WTC11 (cell line): ENCODE data around the gene CRAMP1. TPM values are rescaled to one million over a fixed set of nuclear protein-coding genes. Genes with fewer than 3 reads are reported as not detected.

Experiments
- ATAC-seq: fragments of 200-7000 bp; cut with Tn5 transposase; 2 replicates; pipeline ENCODE4 v1.10.0; 2021; ENCODE audit warnings: mild to moderate bottlenecking, moderate library complexity
- CTCF ChIA-PET: fragments of 300-600 bp; sonication (Branson Sonifier 250); formaldehyde crosslinking; loops from one replicate; lab custom pipeline; 2021; ENCODE audit warnings: antibody characterized with exemption; lab: Charles Lee
- POLR2A ChIA-PET: fragments of 350-600 bp; sonication (Branson Sonifier 250); formaldehyde crosslinking; loops from one replicate; lab custom pipeline; 2021; ENCODE audit warnings: antibody characterized with exemption; lab: Charles Lee
- DNase-seq: peaks from one replicate; pipeline ENCODE4 v3.0.0; 2021; ENCODE audit warnings: low spot score
- H3K27ac Mint-ChIP-seq: 2 replicates; pipeline ENCODE4 v1.8.0; 2021; ENCODE audit warnings: mixed read lengths
- H3K27me3 Mint-ChIP-seq: 2 replicates; pipeline ENCODE4 v1.8.0; 2021; ENCODE audit warnings: low read depth, mild to moderate bottlenecking, moderate library complexity, mixed read lengths
- H3K36me3 Mint-ChIP-seq: 2 replicates; pipeline ENCODE4 v1.8.0; 2021; ENCODE audit warnings: mixed read lengths
- H3K4me1 Mint-ChIP-seq: 2 replicates; pipeline ENCODE4 v1.8.0; 2022; ENCODE audit warnings: mixed read lengths
- H3K4me3 Mint-ChIP-seq: 2 replicates; pipeline ENCODE4 v1.8.0; 2021; ENCODE audit warnings: mild to moderate bottlenecking, moderate library complexity, mixed read lengths
- H3K9me3 Mint-ChIP-seq: 2 replicates; pipeline ENCODE4 v1.8.0; 2021; ENCODE audit warnings: mixed read lengths
- ATF1 ChIP-seq: sonication (generic); formaldehyde crosslinking; IDR thresholded peaks from 2 replicates; pipeline ENCODE4 v1.8.1; 2023; ENCODE audit warnings: mild to moderate bottlenecking, moderate library complexity, missing genetic modification reagents
- CREM ChIP-seq: sonication (generic); formaldehyde crosslinking; IDR thresholded peaks from 2 replicates; pipeline ENCODE4 v1.8.1; 2022; ENCODE audit warnings: mild to moderate bottlenecking, missing genetic modification reagents, moderate library complexity
- ESRRA ChIP-seq: sonication (generic); formaldehyde crosslinking; IDR thresholded peaks from 2 replicates; pipeline ENCODE4 v1.8.1; 2022; ENCODE audit warnings: mild to moderate bottlenecking, missing genetic modification reagents, borderline replicate concordance
- FOXK1 ChIP-seq: sonication (generic); formaldehyde crosslinking; IDR thresholded peaks from 2 replicates; pipeline ENCODE4 v1.8.0; 2022; ENCODE audit warnings: mild to moderate bottlenecking, moderate library complexity, missing genetic modification reagents
- GABPB1 ChIP-seq: sonication (generic); formaldehyde crosslinking; IDR thresholded peaks from 2 replicates; pipeline ENCODE4 v1.8.1; 2023; ENCODE audit warnings: mild to moderate bottlenecking, missing genetic modification reagents
- GRHL2 ChIP-seq: fragments of 250-450 bp; sonication (Bioruptor Pico); IDR thresholded peaks from 2 replicates; pipeline ENCODE4 v1.8.0; 2022; ENCODE audit warnings: mild to moderate bottlenecking, moderate library complexity; ENCODE audit not compliant: insufficient replicate concordance, severe bottlenecking
- HMGA2 ChIP-seq: fragments of 250-450 bp; sonication (Bioruptor Pico); IDR thresholded peaks from 2 replicates; pipeline ENCODE4 v1.4.0; 2021; ENCODE audit warnings: mild to moderate bottlenecking, moderate library complexity
- NFYB ChIP-seq: sonication (generic); formaldehyde crosslinking; conservative IDR thresholded peaks from 2 replicates; pipeline ENCODE4 v1.8.0; 2022; ENCODE audit warnings: low read depth, missing genetic modification reagents
- NR2C2 ChIP-seq: sonication (generic); formaldehyde crosslinking; IDR thresholded peaks from 2 replicates; pipeline ENCODE4 v1.8.0; 2022; ENCODE audit warnings: mild to moderate bottlenecking, missing genetic modification reagents
- NR3C1 ChIP-seq: sonication (generic); formaldehyde crosslinking; conservative IDR thresholded peaks from 2 replicates; pipeline ENCODE4 v1.8.1; 2023; ENCODE audit warnings: low read depth, mild to moderate bottlenecking, missing genetic modification reagents
- SMAD4 ChIP-seq: sonication (generic); formaldehyde crosslinking; IDR thresholded peaks from 2 replicates; pipeline ENCODE4 v1.8.0; 2022; ENCODE audit warnings: mild to moderate bottlenecking, missing genetic modification reagents
- TCF7 ChIP-seq: sonication (generic); formaldehyde crosslinking; IDR thresholded peaks from 2 replicates; pipeline ENCODE4 v1.8.0; 2022; ENCODE audit warnings: mild to moderate bottlenecking, low read depth, missing genetic modification reagents, moderate library complexity
- ZNF232 ChIP-seq: sonication (generic); formaldehyde crosslinking; IDR thresholded peaks from 2 replicates; pipeline ENCODE4 v1.8.0; 2022; ENCODE audit warnings: mild to moderate bottlenecking, missing genetic modification reagents
- ZNF416 ChIP-seq: fragments of 250-450 bp; sonication (Bioruptor Pico); IDR thresholded peaks from 2 replicates; pipeline ENCODE4 v1.9.0; 2021; ENCODE audit warnings: mild to moderate bottlenecking, inconsistent platforms
- total RNA-seq: library from RNA; stranded (reverse); gene quantifications from 3 replicates; pipeline ENCODE4 v1.2.3, GENCODE V29; 2021
- TF ChIP-seq, protein P1 (sequence below): sonication (generic); formaldehyde crosslinking; IDR thresholded peaks from 2 replicates; pipeline ENCODE4 v1.8.1; 2022; ENCODE audit warnings: low read depth, mild to moderate bottlenecking, moderate library complexity, missing genetic modification reagents, borderline replicate concordance
- TF ChIP-seq, protein P2 (sequence below): sonication (generic); formaldehyde crosslinking; conservative IDR thresholded peaks from 2 replicates; pipeline ENCODE4 v1.8.1; 2022; ENCODE audit warnings: mild to moderate bottlenecking, missing genetic modification reagents
- TF ChIP-seq, protein P3 (sequence below): sonication (generic); formaldehyde crosslinking; IDR thresholded peaks from 2 replicates; pipeline ENCODE4 v1.8.0; 2022; ENCODE audit warnings: mild to moderate bottlenecking, missing genetic modification reagents
- TF ChIP-seq, protein P4 (sequence below): sonication (generic); formaldehyde crosslinking; IDR thresholded peaks from 2 replicates; pipeline ENCODE4 v1.8.1; 2022; ENCODE audit warnings: mild to moderate bottlenecking, moderate library complexity, missing genetic modification reagents
- TF ChIP-seq, protein P5 (sequence below): fragments of 250-450 bp; sonication (Bioruptor Pico); IDR thresholded peaks from 2 replicates; pipeline ENCODE4 v1.9.0; 2021; ENCODE audit warnings: mild to moderate bottlenecking
- TF ChIP-seq, protein P6 (sequence below): fragments of 250-450 bp; sonication (Bioruptor Pico); IDR thresholded peaks from 2 replicates; pipeline ENCODE4 v1.9.0; 2021; ENCODE audit warnings: moderate library complexity, mild to moderate bottlenecking, inconsistent platforms, borderline replicate concordance

Gene CRAMP1
- total RNA-seq, 1 experiment from 2014 or later = 27.4 TPM

DNA sequence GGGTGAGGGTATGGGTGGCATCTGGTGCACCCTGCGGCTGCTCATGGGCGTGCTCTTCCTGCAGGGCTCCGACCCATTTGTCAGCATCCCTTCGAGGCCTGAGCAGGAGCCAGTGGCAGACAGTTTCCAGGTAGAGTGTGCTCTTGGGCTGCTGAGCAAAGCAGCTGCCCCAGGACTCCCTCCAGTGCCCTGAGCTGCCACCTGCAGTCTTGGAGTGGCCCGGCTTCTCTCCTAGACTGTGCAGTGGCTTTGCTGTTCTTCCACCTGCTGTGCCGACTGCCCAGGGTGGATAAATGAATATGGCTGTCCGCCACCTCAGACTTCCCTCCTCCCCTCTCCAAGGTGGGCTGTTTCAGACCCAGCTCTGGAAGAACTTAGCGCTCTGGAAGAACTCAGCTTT is 55.1 kb downstream of the CRAMP1 start:
- Mint-ChIP-seq H3K4me1 (no peaks in the 10 kb centered on the region), H3K27ac (no peak overlapping the region), H3K4me3 (no peak overlapping the region), H3K27me3 (no peaks in the 10 kb centered on the region), H3K36me3 (peaks cover 69% of the 10 kb centered on the region), H3K9me3 (no peaks in the 10 kb centered on the region)
- ATAC-seq (no peak), DNase-seq (no peak)
- CTCF ChIA-PET = no interaction called here
- POLR2A ChIA-PET = no interaction called here
- TF ChIP-seq, protein P1, sequence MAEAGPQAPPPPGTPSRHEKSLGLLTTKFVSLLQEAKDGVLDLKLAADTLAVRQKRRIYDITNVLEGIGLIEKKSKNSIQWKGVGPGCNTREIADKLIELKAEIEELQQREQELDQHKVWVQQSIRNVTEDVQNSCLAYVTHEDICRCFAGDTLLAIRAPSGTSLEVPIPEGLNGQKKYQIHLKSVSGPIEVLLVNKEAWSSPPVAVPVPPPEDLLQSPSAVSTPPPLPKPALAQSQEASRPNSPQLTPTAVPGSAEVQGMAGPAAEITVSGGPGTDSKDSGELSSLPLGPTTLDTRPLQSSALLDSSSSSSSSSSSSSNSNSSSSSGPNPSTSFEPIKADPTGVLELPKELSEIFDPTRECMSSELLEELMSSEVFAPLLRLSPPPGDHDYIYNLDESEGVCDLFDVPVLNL (CRISPR knock-in tag) = no peak

DNA sequence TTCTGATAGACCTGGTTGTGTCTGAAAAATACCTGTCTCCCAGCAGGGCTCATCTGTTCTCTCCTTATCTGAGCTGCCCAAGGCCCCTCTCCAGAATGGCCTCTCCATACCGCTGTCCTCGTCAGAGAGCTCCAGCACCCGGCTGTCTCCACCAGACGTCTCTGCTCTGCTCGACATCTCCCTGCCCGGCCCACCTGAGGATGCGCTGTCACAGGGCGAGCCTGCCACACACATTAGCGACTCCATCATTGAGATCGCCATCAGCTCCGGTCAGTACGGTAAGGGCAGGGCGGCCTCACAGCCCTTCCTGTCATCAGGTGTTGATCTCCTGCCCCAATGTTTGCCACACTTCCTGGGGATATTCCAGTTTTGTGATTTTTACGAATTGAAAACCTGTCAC is 55.8 kb downstream of the CRAMP1 start:
- TF ChIP-seq NR3C1 (CRISPR knock-in tag) = no peak
- TF ChIP-seq GRHL2 = no peak
- no peak for TF ChIP-seq NR2C2 (CRISPR knock-in tag)
- TF ChIP-seq ZNF416 = no peak
- no peak for TF ChIP-seq GABPB1 (CRISPR knock-in tag)
- TF ChIP-seq, protein P2, sequence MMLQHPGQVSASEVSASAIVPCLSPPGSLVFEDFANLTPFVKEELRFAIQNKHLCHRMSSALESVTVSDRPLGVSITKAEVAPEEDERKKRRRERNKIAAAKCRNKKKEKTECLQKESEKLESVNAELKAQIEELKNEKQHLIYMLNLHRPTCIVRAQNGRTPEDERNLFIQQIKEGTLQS (CRISPR knock-in tag) = no peak
- TF ChIP-seq ZNF232 (CRISPR knock-in tag) = no peak
- TF ChIP-seq, protein P3, sequence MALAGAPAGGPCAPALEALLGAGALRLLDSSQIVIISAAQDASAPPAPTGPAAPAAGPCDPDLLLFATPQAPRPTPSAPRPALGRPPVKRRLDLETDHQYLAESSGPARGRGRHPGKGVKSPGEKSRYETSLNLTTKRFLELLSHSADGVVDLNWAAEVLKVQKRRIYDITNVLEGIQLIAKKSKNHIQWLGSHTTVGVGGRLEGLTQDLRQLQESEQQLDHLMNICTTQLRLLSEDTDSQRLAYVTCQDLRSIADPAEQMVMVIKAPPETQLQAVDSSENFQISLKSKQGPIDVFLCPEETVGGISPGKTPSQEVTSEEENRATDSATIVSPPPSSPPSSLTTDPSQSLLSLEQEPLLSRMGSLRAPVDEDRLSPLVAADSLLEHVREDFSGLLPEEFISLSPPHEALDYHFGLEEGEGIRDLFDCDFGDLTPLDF (CRISPR knock-in tag) = no peak
- no peak for TF ChIP-seq FOXK1
- TF ChIP-seq, protein P4, sequence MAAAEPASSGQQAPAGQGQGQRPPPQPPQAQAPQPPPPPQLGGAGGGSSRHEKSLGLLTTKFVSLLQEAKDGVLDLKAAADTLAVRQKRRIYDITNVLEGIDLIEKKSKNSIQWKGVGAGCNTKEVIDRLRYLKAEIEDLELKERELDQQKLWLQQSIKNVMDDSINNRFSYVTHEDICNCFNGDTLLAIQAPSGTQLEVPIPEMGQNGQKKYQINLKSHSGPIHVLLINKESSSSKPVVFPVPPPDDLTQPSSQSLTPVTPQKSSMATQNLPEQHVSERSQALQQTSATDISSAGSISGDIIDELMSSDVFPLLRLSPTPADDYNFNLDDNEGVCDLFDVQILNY (CRISPR knock-in tag) = no peak
- TF ChIP-seq ATF1 (CRISPR knock-in tag) = no peak
- no peak for TF ChIP-seq ESRRA (CRISPR knock-in tag)
- TF ChIP-seq, protein P5, sequence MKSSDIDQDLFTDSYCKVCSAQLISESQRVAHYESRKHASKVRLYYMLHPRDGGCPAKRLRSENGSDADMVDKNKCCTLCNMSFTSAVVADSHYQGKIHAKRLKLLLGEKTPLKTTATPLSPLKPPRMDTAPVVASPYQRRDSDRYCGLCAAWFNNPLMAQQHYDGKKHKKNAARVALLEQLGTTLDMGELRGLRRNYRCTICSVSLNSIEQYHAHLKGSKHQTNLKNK (CRISPR knock-in tag) = no peak
- no peak for TF ChIP-seq NFYB (CRISPR knock-in tag)
- TF ChIP-seq TCF7 = no peak
- TF ChIP-seq, all 79 proteins: peak for 0

DNA sequence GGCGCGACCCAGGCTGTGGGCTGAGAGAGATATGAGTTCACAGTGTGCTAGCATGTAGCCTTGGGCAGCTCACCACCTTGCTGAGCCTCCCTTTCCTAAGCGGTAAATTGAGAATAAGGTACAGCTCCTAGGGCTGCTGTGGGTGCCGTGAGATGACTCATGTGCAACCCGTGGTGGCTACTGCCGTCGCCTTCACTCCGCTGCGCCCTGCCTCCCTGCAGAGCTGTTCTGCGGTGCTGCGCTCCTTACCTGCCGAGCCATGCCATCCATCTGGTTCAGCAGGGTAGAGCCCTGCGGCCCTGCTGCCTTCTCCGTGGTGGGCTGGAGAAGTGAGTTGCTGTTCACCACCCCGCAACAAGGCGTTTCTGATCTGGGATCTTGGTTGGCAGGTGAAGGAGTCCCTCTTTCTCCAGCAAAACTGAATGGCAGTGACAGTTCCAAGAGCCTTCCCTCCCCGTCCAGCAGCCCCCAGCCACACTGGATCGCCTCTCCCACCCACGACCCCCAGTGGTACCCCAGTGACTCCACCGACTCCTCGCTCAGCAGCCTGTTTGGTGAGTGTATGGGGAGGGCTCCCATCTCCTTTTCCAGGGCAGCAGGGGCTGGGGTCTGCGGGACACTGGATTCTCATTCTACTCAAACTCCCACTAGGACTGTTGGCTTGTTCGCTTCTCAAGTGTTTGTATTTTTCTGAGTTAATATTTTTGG is 56.6 kb downstream of the CRAMP1 start:
- H3K36me3 Mint-ChIP-seq = peaks cover 67% of the 10 kb centered on the region

More for the DNA sequence above, 55.8 kb downstream of the CRAMP1 start:
- ATAC-seq (no peak), DNase-seq (no peak)
- CTCF ChIA-PET = no interaction called here
- Mint-ChIP-seq H3K4me3 (no peak overlapping the region), H3K4me1 (no peaks in the 10 kb centered on the region), H3K9me3 (no peaks in the 10 kb centered on the region), H3K27me3 (no peaks in the 10 kb centered on the region), H3K27ac (no peak overlapping the region), H3K36me3 (peaks cover 68% of the 10 kb centered on the region)
- POLR2A ChIA-PET = interaction anchor here (1.3 kb wide), 1 partner anchor 10 kb away, joined by 3 read pairs; the partner anchor contains the start of gene JPT2

More for the DNA sequence above, 56.6 kb downstream of the CRAMP1 start:
- TF ChIP-seq, protein P6, sequence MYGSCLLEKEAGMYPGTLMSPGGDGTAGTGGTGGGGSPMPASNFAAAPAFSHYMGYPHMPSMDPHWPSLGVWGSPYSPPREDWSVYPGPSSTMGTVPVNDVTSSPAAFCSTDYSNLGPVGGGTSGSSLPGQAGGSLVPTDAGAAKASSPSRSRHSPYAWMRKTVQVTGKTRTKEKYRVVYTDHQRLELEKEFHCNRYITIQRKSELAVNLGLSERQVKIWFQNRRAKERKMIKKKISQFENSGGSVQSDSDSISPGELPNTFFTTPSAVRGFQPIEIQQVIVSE (CRISPR knock-in tag) = no peak
- TF ChIP-seq HMGA2 = no peak
- TF ChIP-seq CREM (CRISPR knock-in tag) = no peak
- no peak for TF ChIP-seq ESRRA (CRISPR knock-in tag)
- no peak for TF ChIP-seq SMAD4 (CRISPR knock-in tag)
- ATAC-seq (no peak), DNase-seq (no peak)
- no peaks in the 10 kb centered on the region for H3K9me3 Mint-ChIP-seq
- no peak overlapping the region for H3K27ac Mint-ChIP-seq
- ChIA-PET POLR2A (interaction anchor here (1.3 kb wide), 1 partner anchor 9 kb away, joined by 3 read pairs; the partner anchor contains the start of gene JPT2), CTCF (no interaction called here)
- no peaks in the 10 kb centered on the region for H3K27me3 Mint-ChIP-seq
- no peaks in the 10 kb centered on the region for H3K4me1 Mint-ChIP-seq
- no peak overlapping the region for H3K4me3 Mint-ChIP-seq
